ENCODE measurements around the gene KRTAP6-1.

DNA sequence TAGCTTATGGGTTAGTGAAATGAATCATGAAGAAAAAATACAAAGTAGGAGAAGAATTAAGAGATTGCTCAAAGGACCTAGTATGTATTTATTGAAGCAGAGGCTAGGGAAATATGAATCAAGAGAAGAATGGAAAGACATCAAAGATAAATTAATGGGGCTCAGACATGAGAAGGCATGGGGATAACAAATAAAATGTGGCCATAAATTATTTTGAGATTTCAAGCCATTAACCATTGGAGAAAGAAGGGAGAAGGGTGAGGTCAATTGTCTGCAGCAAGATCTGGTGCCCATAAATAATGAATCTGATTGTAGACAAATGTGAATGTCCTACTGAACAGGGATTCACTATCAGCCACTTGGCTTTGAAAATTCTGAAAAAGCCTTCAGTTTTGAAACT lies 39.2 kb upstream of the KRTAP6-1 start:
- TF ChIP-seq SMC3 (IDR thresholded peaks at IDR 0.05; ENCODE audit: borderline replicate concordance, low read length) (no peak), LARP7 (IDR thresholded peaks at IDR 0.05) (no peak), NBN (IDR thresholded peaks at IDR 0.05) (no peak), FOS (IDR thresholded peaks at IDR 0.05; ENCODE audit: borderline replicate concordance, extremely low read depth, insufficient read length) (no peak), POLR2A (IDR thresholded peaks at IDR 0.05; ENCODE audit: low read depth, low read length) (no peak)

All from GM12878 (cell line).